HG03442 (cell line): ENCODE data around the gene XPO6.
"Not testable (repeated sequence)": the region's sequence is repeated elsewhere in the genome, so short reads cannot be mapped to it uniquely, and the experiment has no call there.

Source experiments
- ATAC-seq: cut with Tn5 transposase; IDR thresholded peaks from one replicate; pipeline ENCODE4 v1.9.1; 2021; ENCODE audit warnings: mild to moderate bottlenecking, moderate library complexity; ENCODE audit not compliant: unreplicated experiment

XPO6 gene, protein sequence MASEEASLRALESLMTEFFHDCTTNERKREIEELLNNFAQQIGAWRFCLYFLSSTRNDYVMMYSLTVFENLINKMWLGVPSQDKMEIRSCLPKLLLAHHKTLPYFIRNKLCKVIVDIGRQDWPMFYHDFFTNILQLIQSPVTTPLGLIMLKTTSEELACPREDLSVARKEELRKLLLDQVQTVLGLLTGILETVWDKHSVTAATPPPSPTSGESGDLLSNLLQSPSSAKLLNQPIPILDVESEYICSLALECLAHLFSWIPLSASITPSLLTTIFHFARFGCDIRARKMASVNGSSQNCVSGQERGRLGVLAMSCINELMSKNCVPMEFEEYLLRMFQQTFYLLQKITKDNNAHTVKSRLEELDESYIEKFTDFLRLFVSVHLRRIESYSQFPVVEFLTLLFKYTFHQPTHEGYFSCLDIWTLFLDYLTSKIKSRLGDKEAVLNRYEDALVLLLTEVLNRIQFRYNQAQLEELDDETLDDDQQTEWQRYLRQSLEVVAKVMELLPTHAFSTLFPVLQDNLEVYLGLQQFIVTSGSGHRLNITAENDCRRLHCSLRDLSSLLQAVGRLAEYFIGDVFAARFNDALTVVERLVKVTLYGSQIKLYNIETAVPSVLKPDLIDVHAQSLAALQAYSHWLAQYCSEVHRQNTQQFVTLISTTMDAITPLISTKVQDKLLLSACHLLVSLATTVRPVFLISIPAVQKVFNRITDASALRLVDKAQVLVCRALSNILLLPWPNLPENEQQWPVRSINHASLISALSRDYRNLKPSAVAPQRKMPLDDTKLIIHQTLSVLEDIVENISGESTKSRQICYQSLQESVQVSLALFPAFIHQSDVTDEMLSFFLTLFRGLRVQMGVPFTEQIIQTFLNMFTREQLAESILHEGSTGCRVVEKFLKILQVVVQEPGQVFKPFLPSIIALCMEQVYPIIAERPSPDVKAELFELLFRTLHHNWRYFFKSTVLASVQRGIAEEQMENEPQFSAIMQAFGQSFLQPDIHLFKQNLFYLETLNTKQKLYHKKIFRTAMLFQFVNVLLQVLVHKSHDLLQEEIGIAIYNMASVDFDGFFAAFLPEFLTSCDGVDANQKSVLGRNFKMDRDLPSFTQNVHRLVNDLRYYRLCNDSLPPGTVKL

DNA sequence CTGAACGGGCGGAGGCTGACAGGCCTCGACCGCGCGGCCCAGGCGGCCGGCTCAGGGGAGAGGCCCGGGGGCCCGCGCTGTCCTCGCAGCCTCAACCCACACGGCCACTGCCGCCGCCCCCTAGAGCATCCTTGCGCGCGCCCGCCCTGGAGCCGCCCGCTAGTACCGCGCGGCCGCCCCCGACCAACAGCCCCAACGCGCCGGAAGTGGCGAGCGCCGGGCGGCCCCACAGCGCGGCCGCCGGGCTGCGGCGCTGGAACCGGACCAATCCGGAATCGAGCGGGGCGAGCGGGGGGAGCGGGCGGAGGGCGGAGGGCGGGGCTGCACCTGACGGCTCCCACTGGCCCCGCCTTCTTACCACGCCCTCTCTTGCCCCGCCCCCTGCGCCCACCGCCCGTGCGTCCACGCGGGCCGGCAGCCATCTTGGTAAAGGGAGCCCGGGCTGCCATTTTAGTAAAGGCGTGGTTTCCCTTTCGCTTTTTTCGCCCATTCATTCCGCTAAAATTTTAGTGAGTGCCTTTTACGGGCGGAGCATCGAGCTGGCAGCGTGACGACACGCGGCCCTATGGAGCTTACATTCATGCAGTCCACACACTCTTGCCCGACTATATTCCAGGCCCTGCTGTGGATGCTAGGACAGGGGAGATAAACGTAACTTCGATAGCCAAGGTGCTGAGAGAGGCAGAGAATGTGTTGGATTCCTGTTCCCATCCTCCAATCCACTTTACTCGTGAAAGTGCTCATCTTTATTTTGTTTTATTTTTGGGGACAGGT is at the start of gene XPO6:
XPO6 (minus strand) TSS at position 208 of the 774 bp plus-strand sequence. CDS start 597 bp downstream, outside the sequence.
- peak; percentile 83 for ATAC-seq

DNA sequence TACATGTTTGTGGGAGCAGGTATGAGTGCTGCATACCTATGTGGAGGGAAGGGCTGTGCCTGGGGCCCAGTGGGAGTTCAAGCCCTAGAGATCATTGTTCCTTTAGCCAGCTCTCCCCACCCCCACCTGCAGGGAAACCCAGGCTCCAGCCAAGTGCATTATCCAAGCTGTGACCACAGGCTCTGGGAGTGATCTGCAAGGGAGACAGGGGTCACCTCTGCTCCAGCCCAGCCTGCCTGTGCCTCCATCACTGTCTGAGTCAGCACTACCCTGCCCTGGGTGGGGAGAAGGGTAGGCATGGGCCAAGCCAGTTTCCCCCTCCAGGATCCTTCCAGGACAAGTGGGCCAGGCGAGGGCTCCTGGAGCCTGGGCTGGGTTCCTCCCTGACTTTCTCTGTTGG is 48.4 kb upstream of the XPO6 start:
- no peak for ATAC-seq

DNA sequence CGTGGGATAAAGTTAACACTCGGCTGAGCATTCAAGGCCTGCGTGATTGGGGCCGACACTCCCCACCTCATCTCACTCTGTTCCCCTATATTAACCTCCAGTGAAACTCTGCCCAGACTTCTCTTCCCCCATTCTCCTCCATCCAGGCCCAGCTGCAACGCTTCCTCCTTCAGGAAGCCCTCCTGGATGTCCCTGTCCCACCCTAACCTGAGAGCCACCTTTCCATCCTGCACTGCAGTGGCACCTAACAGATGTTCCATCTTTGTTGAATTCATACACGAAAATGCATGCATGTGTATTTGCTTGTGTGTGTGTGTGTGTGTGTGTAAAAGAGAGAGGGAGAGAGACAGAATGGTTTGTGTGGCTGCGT is 48.0 kb upstream of the XPO6 start:
- ATAC-seq, result no peak

DNA sequence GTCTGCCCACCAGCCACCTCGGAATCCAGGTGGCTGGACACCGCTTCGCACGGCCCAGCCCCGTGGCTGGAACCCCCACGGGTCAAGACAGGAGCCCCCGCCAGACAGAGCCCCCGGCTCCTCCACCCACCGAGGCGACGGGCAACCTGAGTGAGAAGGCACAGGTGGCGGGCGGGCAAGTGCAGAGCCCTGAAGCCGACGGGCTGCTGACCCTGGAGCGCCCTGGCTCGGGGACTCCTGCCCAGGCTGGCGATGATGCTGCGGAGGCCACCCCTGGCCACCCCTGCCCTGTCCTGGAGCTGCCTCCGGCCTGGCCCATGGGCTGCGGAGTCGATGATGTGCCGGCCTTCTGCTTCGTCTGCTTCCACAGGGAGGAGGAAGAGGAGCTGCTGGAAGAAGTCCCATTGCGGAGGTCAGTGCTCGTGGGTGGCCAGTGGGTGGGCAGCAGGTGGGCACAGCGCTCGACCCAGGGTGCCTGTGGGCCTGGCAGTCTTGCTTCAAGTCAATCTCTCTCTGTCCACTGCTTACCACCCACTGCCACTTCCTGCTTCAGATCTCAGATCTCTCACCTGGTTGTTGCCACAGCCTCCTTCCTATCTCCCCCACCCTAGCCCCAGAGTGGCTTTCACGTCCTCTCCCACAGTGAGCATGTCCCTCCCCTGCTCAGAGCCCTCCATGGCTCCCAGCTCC is 47.5 kb upstream of the XPO6 start:
- ATAC-seq, result no peak

DNA sequence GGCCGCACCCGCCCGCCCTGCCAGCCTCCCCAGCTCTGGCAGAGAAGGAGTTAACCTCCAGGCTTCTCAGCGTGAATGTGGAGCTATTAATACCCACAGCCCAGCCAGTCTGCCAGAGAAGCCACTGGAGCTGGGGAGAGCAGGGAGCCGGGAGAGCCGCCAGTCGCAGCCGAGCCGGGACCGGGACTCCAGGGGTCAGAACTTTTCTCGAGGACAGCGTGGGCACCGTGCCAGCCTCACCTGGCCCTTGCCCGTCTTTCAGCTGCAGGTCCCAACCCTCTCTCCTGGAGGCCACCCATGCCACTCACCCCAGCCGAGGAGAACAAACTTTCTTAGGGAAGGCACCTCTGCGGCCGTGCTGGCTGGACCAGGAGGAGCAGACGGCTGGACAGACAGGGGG is 46.8 kb upstream of the XPO6 start:
- no peak for ATAC-seq

DNA sequence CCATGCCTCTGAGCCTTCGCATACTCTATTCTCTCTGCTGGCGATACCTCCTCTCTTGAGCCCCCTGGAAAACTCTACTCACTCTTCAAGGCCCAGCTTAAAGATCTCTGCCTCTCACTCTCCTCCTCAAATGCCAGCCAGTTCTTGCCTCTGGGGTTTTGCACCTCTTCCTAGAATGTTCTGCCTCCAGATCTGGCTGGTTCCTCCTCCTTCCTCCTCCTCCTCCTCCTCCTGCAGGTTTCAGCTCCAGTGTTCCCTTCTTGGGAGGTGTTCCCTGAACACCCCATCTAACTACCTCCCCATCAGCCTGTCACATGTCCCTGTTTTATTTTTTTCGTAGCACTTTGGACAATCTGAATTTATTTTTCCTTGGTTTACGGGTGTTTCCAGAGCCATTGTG is 45.5 kb upstream of the XPO6 start:
- ATAC-seq, result no peak

DNA sequence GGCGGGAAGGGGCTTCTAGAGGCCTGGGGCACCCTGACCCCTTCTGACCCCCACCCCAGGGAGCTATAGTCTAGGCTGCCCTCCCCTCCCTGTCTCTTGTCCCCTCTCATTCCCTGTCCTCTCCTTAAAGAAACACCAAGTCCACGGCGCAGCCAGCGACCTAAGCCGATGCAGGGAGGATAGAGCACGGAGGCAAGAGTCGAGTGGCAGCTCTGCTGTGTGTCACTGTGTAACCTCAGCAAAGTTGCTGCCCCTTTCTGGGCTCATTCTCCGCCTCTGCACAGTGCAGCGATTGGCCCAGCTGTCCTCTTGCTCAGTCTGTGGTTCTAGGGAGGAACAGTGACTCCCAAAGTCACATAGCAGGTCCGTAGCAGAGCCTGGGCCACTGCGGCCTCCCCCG is 44.1 kb upstream of the XPO6 start:
- ATAC-seq, result no peak

DNA sequence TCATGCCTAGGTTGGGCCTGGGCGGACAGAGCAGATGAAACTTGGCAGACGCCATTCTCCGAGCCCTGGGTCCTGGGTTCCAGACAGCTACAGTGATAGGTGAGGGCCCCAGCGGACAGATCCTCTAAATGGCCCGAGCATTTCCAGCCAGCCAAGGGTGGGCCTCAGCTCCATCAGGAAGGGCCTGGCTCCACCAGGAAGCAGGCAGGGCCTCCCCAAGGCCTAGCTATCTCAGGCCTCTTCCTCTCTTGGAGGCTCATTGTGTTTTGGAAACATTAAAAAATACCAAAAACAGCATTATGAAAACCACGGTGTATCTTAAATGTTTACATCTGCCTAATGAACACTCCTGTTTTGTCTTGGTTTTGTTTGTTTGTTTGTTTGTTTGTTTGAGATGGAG is 42.4 kb upstream of the XPO6 start:
- no peak for ATAC-seq

DNA sequence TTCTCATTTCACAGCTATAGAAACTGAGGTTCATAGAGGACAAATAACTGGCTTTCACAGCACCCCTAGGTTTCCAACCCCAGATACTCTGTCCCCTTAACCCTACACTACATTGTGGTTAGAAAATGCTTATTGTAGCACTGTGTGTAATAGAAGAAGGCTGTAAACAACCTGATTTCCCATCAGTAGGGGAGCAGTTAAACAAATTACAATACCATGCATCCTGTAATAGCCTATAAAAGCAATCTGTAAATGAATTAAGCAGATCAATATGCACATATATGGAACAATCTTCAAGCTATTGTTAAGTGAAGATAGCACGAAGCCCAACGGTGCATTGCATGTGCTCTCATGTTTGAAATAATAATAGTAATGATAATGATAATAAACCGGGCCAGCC is 39.2 kb upstream of the XPO6 start:
- ATAC-seq, result no peak

DNA sequence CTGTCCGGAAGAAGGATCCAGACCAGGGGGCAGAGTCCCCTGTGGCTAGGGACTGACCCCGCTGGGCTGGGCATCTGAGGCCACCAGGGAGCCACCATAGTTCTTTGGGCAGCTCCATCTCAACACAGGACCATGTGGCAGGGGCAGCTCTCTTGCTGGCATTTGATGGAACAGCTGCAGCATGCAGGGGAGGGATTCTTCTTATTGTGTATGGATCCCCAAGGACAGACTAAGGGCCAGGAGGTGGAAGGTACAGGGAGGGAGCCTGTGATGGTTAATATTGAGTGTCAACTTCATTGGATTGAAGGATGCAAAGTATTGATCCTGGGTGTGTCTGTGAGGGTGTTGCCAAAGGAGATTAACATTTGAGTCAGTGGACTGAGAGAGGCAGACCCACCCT is 37.7 kb upstream of the XPO6 start:
- not testable (repeated sequence) for ATAC-seq

DNA sequence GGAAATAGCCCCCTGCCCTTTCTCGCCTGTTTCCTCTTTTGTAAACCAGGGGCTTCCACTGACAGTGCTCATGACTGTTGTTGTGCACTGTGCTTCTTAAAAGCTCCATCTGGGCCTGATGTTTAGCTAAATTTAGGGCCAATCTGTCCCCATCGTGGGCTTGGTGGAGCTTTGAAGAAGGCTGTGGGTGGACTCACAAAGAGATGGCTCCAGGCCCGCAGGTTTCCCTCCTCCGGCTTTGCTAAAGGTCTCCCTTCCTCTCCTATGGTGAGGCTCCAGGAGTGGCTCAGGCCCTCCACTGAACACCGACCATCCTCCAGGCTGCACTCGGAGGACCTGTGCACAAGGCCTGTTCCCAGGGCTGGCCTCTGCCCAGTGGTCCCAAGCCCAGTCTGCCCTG is 30.2 kb upstream of the XPO6 start:
- ATAC-seq, result no peak

DNA sequence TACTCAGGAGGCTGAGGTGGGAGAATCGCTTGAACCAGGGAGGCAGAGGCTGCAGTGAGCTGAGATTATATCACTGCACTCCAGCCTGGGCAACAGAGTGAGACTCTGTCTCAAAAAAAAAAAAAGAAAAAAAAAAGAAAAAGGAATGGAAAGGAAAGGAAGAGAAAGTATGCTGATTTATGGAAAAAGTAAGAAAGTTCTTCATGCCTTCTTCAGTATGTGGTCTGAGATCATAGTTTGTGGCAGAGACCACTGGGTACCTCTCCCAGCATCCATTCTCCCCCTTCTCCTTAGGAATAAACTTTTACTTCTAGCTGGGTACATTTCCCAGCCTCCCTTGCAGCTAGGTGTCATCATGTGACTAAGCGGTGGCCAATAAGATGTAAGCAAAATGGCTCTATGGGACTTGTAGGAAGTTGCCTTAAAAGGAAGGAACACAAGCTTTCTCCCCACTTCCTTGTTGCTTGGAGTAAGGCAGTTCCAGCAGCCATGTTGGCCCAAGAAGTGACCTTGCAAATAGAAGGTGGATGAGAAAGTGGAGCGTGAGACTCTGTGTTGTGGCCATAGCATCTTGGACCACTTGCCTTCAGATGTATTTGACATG is 26.1 kb upstream of the XPO6 start:
- ATAC-seq, result no peak

DNA sequence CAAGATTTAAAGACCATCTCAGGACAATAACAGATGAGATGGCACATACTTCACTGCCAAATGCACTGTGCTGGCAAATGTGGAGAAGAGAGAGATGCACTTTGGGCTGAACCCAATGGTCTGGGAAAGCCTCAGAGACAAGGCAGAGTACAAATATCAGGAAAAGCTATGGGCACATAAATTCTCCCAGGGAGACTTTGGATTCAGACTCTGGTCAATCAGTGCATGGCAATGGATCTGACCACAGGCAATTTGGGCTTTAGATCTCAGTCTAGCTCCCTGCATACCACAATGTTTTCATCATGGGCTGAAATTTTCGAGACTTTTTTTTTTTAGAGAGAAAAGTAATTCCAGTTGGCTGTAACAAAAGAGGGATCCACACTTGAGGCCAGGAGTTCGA is 20.0 kb upstream of the XPO6 start:
- no peak for ATAC-seq

DNA sequence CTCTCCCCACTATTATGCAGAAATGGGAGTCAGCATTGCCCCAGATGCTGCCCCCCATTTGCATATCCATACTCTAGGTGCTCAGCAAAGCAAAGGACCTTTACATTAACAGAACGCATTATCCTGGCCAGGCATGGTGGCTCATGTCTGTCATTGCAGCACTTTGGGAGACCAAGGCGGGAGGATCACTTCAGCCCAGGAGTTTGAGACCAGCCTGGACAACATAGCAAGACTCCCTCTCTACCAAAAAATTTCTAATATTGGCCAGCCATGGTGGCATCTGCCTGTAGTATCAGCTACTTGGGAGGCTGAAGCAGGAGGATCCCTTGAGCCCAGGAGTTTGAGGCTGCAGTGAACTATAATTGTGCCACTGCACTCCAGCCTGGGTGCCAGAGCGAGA is 12.1 kb upstream of the XPO6 start:
- ATAC-seq, result not testable (repeated sequence)

DNA sequence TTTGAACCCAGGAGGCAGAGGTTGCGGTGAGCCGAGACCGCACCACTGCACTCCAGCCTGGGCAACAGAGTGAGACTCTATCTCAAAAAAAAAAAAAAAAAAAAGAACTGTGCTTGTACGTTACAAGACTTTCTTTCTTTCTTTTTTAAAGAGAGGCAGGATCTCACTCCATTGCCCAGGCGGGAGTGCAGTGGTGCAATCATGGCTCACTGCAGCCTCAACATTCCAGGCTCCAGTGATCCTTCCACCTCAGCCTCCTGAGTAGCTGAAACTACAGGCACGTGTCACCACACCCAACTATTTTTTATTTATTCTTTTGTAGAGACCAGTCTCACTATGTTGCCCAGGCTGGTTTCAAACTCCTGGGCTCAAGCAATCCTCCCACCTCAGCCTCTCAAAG is 8.0 kb upstream of the XPO6 start:
- ATAC-seq, result not testable (repeated sequence)

DNA sequence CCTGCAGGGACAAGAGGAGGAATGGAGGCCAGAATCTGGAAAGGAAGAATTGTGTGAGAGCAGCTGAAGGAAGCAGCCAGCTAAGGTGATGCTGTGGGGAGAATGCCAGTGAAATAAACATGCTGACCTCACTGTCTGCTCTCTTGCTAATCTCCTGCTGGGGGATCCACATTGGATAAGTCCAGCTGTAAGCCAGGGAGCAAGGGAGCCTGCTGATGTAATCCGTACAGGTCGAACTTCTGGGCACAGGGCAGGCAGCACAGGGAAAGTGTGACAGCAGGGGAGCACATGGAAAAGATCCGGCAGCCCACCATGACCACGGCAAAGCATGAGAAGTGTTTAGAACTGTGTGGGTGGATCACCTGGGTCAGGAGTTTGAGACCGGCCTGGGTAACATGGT is 7.5 kb upstream of the XPO6 start:
- no peak for ATAC-seq

DNA sequence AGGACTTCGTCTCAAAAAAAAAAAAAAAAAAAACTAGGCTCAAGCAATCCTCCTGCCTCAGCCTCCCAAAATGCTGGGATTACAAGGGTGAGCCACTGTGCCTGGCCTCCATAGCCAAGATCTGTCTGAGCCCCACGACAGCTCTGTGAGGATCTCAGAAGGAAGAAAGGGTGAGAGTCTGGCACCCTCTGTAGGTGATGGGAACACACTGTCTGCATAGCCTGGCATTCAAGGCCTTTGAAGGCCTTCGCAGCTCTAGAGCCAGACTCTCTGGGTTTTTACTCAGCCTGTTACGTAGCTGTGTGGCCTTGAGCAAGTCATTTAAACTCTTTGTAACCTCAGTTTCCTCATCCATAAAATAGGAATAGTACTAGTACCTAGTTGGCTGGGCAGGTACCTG is 6.3 kb upstream of the XPO6 start:
- no peak for ATAC-seq

DNA sequence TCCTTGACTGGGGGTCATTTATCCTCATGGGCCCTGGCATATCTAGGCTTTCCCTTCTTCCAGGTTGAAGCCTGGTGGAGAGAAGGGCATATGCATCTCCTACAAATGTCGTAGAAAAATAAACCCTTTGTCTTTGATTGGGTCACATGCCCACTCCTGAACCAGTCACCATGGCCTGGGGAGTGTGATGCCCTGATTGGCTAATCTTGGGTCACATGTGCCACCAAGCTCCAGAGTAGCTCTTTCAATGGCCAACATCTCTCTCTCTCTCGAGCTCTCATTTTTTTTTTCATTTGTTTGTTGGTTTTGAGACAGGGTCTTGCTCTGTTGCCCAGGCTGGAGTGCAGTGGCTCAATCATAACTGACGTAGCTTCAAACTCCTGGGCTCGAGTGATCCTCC is 5.6 kb upstream of the XPO6 start:
- no peak for ATAC-seq

DNA sequence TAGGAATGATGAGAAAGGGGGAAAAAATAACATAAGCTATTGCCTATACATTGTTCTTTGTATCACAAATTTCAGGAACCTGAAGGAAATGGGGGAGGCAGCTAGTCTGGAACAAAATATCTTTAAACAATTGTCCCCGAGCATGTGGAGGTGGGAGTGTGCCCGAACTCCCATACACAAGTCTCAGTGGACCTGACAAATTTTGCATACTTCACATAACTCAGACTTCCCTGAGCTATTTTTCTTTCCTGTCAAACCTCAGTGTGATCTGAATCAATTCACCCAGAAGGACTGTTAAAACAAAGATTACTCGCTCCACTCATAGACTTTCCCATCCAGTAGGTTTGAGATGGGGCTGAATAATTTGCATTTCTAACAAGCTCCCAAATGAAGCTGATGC is 1.6 kb upstream of the XPO6 start:
- ATAC-seq, result no peak

DNA sequence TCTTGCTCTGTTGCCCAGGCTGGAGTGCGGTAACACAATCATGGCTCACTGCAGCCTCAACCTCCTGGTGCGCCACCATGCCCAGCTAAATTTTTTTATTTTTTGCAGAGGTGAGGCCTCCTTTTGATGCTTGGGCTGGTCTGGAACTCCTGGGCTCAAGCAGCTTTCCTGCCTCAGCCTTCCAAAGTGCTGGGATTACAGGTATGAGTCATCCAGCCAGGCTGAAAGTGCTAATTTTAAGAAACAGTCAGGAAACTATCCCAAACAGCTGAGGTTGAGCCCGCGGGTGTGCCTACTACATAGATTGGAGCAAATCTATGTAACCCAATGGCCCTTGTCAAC is 738 bp upstream of the XPO6 start:
- no peak for ATAC-seq
